ENCODE results near the gene TMEM135. TPM values are rescaled to one million over a fixed set of nuclear protein-coding genes. Genes with fewer than 3 reads are reported as not detected.
A peak's percentile ranks its signal among the peaks of the same experiment; 100 is the strongest.
"Not testable (repeated sequence)": the region's sequence is repeated elsewhere in the genome, so short reads cannot be mapped to it uniquely, and the experiment has no call there.

Gene TMEM135
- total RNA-seq, 1 donor: 30.0 TPM

DNA sequence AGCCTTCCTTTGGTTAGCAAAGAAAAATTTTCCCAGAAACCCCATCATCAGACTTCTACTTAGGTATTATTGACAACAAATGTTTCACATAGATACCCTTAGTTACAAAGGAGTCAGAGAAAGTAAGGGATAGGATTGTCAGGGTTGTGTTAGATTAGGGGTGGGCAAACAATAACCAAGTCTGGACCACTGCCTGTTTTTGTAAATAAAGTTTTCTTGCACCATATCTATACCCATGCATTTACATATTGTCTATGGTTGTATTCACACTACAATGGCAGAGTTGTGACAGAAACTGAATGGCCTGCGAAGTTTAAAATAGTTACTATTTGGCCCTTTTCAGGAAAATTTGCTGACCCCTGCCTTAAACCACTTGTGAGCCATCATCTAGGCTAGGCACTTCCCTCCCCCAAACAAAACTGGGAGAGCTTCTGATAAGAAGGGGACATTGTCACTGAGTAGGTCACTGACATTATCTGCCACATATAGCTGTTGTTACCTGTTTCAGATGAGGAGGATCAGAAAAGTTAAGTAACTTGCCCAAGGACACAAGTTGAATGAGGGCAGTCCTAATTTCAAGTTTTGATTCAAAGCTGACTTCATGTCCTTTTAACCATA, 40.7 kb upstream of the TMEM135 start:
- DNase-seq (ENCODE audit: low read depth): no peak
- H3K4me3 ChIP-seq (ENCODE audit: low read depth, low read length): no peak overlapping the region
- TF ChIP-seq, protein P1, sequence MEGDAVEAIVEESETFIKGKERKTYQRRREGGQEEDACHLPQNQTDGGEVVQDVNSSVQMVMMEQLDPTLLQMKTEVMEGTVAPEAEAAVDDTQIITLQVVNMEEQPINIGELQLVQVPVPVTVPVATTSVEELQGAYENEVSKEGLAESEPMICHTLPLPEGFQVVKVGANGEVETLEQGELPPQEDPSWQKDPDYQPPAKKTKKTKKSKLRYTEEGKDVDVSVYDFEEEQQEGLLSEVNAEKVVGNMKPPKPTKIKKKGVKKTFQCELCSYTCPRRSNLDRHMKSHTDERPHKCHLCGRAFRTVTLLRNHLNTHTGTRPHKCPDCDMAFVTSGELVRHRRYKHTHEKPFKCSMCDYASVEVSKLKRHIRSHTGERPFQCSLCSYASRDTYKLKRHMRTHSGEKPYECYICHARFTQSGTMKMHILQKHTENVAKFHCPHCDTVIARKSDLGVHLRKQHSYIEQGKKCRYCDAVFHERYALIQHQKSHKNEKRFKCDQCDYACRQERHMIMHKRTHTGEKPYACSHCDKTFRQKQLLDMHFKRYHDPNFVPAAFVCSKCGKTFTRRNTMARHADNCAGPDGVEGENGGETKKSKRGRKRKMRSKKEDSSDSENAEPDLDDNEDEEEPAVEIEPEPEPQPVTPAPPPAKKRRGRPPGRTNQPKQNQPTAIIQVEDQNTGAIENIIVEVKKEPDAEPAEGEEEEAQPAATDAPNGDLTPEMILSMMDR (IDR thresholded peaks at IDR 0.05; ENCODE audit: insufficient read depth, low read length): no peak

DNA sequence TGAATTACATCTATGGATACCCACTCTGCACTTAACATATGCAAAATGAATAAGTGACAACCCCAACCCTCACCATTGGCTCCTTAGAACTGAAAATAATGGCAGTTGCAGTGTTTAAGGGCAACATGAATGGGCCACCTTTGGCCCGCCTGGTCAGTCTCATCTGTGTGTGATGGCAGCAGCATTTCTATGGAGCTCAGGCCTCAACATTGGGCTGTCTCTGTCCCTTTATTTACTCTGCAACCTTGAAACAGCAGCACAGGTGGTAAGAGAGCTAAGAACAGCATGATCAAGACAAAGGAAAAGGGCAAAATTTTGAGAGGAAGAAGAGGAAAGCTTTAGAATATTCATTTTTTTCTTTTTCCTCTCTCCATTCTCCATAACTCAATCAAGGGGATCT, 38.3 kb upstream of the TMEM135 start:
- TF ChIP-seq, protein P1 (IDR thresholded peaks at IDR 0.05; ENCODE audit: insufficient read depth, low read length): no peak
- DNase-seq (ENCODE audit: low read depth): no peak
- H3K4me3 ChIP-seq (ENCODE audit: low read depth, low read length): no peak overlapping the region

DNA sequence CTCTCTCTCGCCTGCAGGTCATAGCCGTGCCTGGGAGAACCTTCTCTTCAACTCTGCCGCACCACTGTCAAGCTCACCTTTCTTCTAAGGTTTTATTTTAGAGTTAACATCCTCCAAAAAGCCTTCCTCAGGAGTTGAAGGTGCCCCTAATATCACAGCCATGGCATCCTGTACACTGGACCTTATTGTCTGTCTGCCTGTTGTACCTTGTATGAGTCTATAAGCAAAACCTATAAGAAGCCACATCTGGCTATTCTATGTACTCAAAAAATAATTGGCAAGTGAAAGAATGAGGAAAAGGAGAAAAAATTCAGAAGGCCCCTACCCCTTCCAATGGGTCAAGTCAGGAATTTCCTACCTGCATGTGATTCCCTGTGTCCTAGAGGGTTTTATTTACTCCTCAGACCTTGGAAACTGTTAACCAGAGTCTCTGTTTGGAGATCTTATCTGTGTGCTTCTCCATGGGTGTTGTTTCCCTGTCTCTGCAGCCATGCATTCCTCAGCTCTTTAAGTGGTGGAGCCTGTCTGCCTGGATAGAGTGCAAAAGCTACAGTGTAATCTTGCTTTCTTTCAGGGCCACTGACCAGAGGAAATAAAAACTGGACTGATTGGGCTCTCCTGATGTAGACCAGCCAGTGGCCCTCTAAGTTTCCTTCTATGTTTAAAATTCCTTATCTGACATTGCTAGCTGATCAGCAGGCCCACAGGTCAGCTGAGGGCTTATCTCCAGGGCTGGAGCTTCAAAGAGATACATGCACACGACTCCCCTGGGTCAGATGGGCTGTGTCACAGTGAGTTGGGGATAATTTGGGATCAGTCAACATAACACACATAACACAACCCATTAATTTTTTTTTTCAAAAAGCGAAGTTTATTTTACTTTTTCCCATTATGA, 37.6 kb upstream of the TMEM135 start:
- peak; percentile 73 for DNase-seq (ENCODE audit: low read depth)
- TF ChIP-seq, protein P1 (IDR thresholded peaks at IDR 0.05; ENCODE audit: insufficient read depth, low read length): no peak

DNA sequence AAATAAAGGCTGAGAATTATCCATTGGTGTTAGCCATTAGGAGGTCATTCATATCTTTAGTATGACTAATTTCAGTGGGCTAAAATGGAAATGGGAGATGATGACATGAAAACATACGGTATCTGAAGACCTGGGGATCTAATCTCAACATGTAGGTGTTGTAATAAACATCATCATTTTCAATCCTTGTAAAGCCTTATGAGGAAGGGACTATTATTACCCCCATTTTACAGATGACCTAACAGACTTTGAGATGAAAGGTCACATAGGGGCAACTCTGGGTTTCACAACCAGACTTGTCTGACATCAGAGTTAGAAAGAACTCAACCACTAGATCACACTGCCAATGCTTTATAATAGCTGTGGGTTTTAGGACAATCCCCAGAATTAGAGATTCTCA, 34.8 kb upstream of the TMEM135 start:
- H3K4me3 ChIP-seq (ENCODE audit: low read depth, low read length): no peak overlapping the region
- TF ChIP-seq, protein P1 (IDR thresholded peaks at IDR 0.05; ENCODE audit: insufficient read depth, low read length): no peak
- no peak for DNase-seq (ENCODE audit: low read depth)

More for the DNA sequence above, 37.6 kb upstream of the TMEM135 start:
- H3K4me3 ChIP-seq (ENCODE audit: low read depth, low read length): no peak overlapping the region

DNA sequence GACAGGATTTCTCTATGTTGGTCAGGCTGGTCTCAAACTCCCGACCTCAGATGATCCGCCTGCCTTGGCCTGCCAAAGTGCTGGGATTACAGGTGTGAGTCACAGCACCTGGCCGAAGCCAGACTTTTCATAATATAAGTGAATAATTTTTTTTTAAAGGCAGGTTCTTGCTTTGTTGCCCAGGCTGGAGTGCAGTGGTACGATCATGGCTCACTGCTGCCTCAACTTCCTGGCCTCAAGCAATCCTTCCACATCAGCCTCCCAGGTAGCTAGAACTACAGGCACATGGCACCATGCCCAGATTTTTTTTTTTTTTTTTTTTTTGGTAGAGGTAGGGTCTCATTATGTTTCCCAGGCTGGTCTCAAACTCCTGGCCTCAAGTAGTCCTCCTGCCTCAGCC, 33.5 kb upstream of the TMEM135 start:
- H3K4me3 ChIP-seq (ENCODE audit: low read depth, low read length); DNase-seq (ENCODE audit: low read depth): not testable (repeated sequence)

DNA sequence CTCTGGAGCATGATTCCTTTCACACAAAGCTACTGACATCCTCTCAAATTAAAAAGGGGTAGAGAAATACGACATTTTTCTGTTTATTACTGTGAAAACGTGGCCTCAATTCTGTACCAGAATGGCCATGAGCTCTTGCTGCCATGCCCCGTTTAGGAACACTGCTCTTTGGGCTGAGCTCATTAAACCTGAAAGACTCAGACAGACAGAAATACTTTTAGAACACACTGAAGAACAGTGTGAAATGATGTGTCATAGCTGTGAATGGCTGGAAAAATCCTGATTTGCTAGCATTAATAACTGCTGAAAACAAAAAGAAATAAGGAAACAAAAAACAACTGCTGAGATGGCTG, 32.2 kb upstream of the TMEM135 start:
- TF ChIP-seq, protein P1 (IDR thresholded peaks at IDR 0.05; ENCODE audit: insufficient read depth, low read length): no peak
- no peak overlapping the region for H3K4me3 ChIP-seq (ENCODE audit: low read depth, low read length)
- no peak for DNase-seq (ENCODE audit: low read depth)

DNA sequence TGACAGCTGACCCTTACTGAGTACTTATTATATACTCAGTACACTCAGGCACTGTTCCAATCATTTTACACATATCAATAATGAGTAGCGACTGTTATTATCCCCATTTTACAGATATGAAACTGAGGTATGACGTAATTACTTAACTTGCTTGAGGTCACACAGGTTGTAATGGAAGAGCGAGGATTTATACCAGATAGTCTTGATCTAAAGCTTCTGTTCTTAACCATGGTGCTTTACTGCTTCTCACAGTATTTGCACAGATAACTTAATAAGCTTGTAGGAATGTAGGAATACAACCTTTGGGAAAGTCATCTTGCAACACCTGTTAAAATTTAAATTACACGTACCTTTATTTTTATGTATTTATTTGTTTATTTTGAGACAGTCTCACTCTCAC, 31.7 kb upstream of the TMEM135 start:
- TF ChIP-seq, protein P1 (IDR thresholded peaks at IDR 0.05; ENCODE audit: insufficient read depth, low read length): no peak
- no peak overlapping the region for H3K4me3 ChIP-seq (ENCODE audit: low read depth, low read length)
- DNase-seq (ENCODE audit: low read depth): no peak

All from fibroblast of the aortic adventitia (primary cell).